MCF 10A (cell line): ENCODE data around the gene ZNF436. TPM values are rescaled to one million over a fixed set of nuclear protein-coding genes. Genes with fewer than 3 reads are reported as not detected.

Source experiments
- BruUV-seq: library from RNA; stranded (reverse); fragments of 400-500 nt; replicated peaks from 2 replicates; lab custom pipeline; 2021; lab: Mats Ljungman, UMichigan
- CTCF ChIA-PET: fragments of 300-600 bp; sonication (Branson Sonifier 250); formaldehyde crosslinking; extraction: SDS; loops from one replicate; lab custom pipeline; 2021; ENCODE audit warnings: antibody characterized with exemption, inconsistent platforms; lab: Yijun Ruan, JAX
- POLR2A ChIA-PET: fragments of 300-600, 350-650 bp; sonication (Branson Sonifier 250); formaldehyde crosslinking; extraction: SDS; loops from one replicate; lab custom pipeline; 2020; ENCODE audit warnings: antibody characterized with exemption, inconsistent platforms; lab: Yijun Ruan, JAX
- DNase-seq: peaks from one replicate; pipeline ENCODE4 v3.0.0-alpha.2; 2018; ENCODE audit not compliant: unreplicated experiment
- H3K27ac Mint-ChIP-seq: one replicate; pipeline ENCODE4 v1.8.0; 2022; ENCODE audit warnings: mild to moderate bottlenecking, low read depth, mixed read lengths; ENCODE audit not compliant: unreplicated experiment
- H3K27me3 Mint-ChIP-seq: one replicate; pipeline ENCODE4 v1.8.0; 2022; ENCODE audit warnings: mixed read lengths; ENCODE audit not compliant: insufficient read depth, unreplicated experiment
- H3K36me3 Mint-ChIP-seq: one replicate; pipeline ENCODE4 v1.8.0; 2022; ENCODE audit warnings: mild to moderate bottlenecking, moderate library complexity, mixed read lengths; ENCODE audit not compliant: insufficient read depth, unreplicated experiment
- H3K4me1 Mint-ChIP-seq: one replicate; pipeline ENCODE4 v1.8.0; 2022; ENCODE audit warnings: mixed read lengths; ENCODE audit not compliant: insufficient read depth, unreplicated experiment
- H3K4me3 Mint-ChIP-seq: one replicate; pipeline ENCODE4 v1.8.0; 2022; ENCODE audit warnings: mild to moderate bottlenecking, moderate library complexity, mixed read lengths; ENCODE audit not compliant: unreplicated experiment
- H3K9me3 Mint-ChIP-seq: one replicate; pipeline ENCODE4 v1.8.0; 2022; ENCODE audit warnings: mixed read lengths; ENCODE audit not compliant: unreplicated experiment
- CTCF ChIP-seq: fragments of 200-600 bp; IDR thresholded peaks from one replicate; pipeline ENCODE4 v1.8.0; 2022; ENCODE audit warnings: antibody characterized with exemption, mild to moderate bottlenecking; ENCODE audit not compliant: unreplicated experiment
- intact Hi-C: fragments of 100-400 bp; cut with micrococcal nuclease; formaldehyde crosslinking; loops from 2 replicates; pipeline ENCODE4 v1.14.1; 2022
- total RNA-seq: library from RNA; stranded (reverse); gene quantifications from 2 replicates; pipeline ENCODE4 v1.2.3, GENCODE V29; 2022

Gene ZNF436
- total RNA-seq, 1 experiment from 2014 or later: 6.5 TPM

DNA sequence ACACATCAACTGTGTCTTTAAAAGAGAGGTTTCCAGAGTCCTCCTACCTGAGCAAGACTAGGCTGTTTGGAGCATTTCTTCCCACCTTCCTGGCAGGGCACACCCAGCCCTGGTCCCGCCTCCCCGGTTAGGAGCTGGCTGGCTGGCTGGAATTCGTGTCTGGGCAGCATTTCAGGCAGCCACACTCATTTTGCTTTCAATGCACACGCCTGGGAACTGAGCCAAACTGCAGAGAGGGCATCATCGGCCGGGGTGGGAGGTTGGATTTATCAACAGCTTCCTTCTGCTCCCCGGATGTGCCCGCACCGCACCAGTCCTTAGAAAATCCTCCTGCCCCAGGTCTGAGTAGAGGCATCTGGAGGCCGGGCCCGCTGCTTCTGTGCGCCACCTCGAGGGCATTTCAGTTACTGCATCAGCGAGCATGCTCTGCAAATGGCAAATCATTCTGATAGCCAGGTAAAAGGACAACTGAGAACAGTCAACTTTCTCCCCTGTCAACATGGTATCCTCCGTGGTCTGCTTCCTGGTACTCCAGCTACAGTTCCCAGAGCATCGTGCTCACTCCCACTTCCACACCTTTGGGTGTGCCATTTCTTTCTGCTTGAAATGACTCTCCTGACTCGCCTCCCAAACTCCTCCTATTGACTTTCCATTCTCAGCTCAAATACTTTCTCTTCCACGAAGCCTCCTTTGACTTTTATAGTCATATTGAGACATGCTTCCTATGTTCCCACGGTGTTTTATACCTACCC lies 34.3 kb upstream of the ZNF436 start:
- CTCF ChIA-PET: interaction anchor here (0.5 to 3.5 kb wide), 30 partner anchors 9 to 310 kb away, joined by 3 to 41 read pairs (median 4); partner anchors contain the start of genes HNRNPR and ZNF436
- BruUV-seq: no TSS peak

DNA sequence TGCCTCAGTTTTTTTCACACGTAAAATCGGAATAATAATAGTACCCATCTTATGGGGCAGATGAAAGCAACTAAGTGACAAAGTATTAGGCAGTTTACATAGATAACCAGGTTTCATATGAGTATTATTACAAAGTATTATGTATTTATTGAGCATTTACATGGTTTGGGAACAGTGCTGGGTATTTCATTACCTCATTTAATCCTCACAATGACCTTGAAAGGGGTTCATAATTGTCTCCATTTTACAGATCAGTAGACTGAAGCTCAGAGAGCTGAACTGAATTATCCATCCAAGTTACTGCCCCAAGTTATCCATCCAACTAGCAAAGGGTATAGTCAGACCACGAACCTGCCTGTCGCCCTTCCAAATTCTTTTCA lies 33.7 kb upstream of the ZNF436 start:
- ChIA-PET CTCF (interaction anchor here (0.5 to 3.5 kb wide), 23 partner anchors 9 to 310 kb away, joined by 3 to 41 read pairs (median 5); partner anchors contain the start of genes HNRNPR and ZNF436), POLR2A (interaction anchor here (0.8 to 6.1 kb wide), 34 partner anchors 9 to 383 kb away, joined by 3 to 247 read pairs (median 6); partner anchors contain the start of genes ASAP3, HNRNPR, LUZP1 and RPL11)
- TSS peak; percentile 62 for BruUV-seq
- DNase-seq: no peak
- H3K9me3 Mint-ChIP-seq: no peaks in the 10 kb centered on the region
- intact Hi-C loops: loop anchor here (5.0 to 10.0 kb wide), 3 partner anchors 74 to 299 kb away; no protein-coding TSS in a partner anchor
- TF ChIP-seq CTCF: no peak
- peak overlapping the region; percentile 63 for H3K4me3 Mint-ChIP-seq
- H3K27me3 Mint-ChIP-seq: no peaks in the 10 kb centered on the region
- no peaks in the 10 kb centered on the region for H3K36me3 Mint-ChIP-seq
- H3K4me1 Mint-ChIP-seq: peaks cover 31% of the 10 kb centered on the region
- peak overlapping the region; percentile 64 for H3K27ac Mint-ChIP-seq

More for the DNA sequence above, 34.3 kb upstream of the ZNF436 start:
- TF ChIP-seq CTCF: peak; percentile 90
- H3K27me3 Mint-ChIP-seq: no peaks in the 10 kb centered on the region
- peak overlapping the region; percentile 64 for H3K27ac Mint-ChIP-seq
- intact Hi-C loops: loop anchor here (1.0 to 10.0 kb wide), 7 partner anchors 27 to 428 kb away; no protein-coding TSS in a partner anchor
- peak; percentile 100 for DNase-seq
- no peaks in the 10 kb centered on the region for H3K9me3 Mint-ChIP-seq
- H3K36me3 Mint-ChIP-seq: no peaks in the 10 kb centered on the region
- peaks cover 31% of the 10 kb centered on the region for H3K4me1 Mint-ChIP-seq
- peak overlapping the region; percentile 63 for H3K4me3 Mint-ChIP-seq
- POLR2A ChIA-PET: interaction anchor here (0.6 to 6.1 kb wide), 38 partner anchors 9 to 383 kb away, joined by 3 to 247 read pairs (median 6); partner anchors contain the start of genes ASAP3, HNRNPR, LUZP1 and RPL11

- Mint-ChIP-seq H3K9me3 (no peaks in the 10 kb centered on the region), H3K4me1 (peaks cover 31% of the 10 kb centered on the region), H3K27ac (peak overlapping the region; percentile 64), H3K36me3 (no peaks in the 10 kb centered on the region), H3K4me3 (peak overlapping the region; percentile 63), H3K27me3 (no peaks in the 10 kb centered on the region)
- DNase-seq: peak; percentile 81
- ChIA-PET POLR2A (interaction anchor here (0.8 to 6.1 kb wide), 20 partner anchors 9 to 1035 kb away, joined by 3 to 247 read pairs (median 10); partner anchors contain the start of genes ASAP3, HNRNPR, LUZP1 and ZNF436), CTCF (interaction anchor here (0.5 to 3.5 kb wide), 9 partner anchors 9 to 138 kb away, joined by 3 to 41 read pairs (median 8); partner anchors contain the start of gene ZNF436)
- intact Hi-C loops: loop anchor here (5.0 to 10.0 kb wide), 3 partner anchors 74 to 298 kb away; no protein-coding TSS in a partner anchor
- BruUV-seq: no TSS peak
- no peak for TF ChIP-seq CTCF
These were observed 33.4 kb upstream of the ZNF436 start for GRCh38 chr1:23403038-23403336.
